Transverse colon (tissue), 4 donors: ENCODE results near the gene CD177. TPM values are rescaled to one million over a fixed set of nuclear protein-coding genes. Genes with fewer than 3 reads are reported as not detected.
"Not testable (repeated sequence)": the region's sequence is repeated elsewhere in the genome, so short reads cannot be mapped to it uniquely, and the experiment has no call there.

Experiments
- DNase-seq: peaks from one replicate; pipeline ENCODE4 v3.0.0-alpha.2; 2019
- H3K27ac ChIP-seq, 4 donors: fragments of 200-600 bp; sonication (generic); 2 replicates each; pipeline ENCODE4 v1.5.1; 2016 to 2018; ENCODE audit warnings: inconsistent platforms in 4 of 4
- H3K27me3 ChIP-seq: fragments of 200-600 bp; sonication (generic); 2 replicates; pipeline ENCODE4 v1.5.1; 2017; ENCODE audit warnings: inconsistent platforms
- H3K36me3 ChIP-seq, 4 donors: fragments of 200-600 bp; sonication (generic); 2 replicates each; pipeline ENCODE4 v1.5.1; 2017 to 2019; ENCODE audit warnings: inconsistent platforms in 4 of 4
- H3K4me1 ChIP-seq, 4 donors: fragments of 200-600 bp; sonication (generic); 2 replicates each; pipeline ENCODE4 v1.5.1; 2017 to 2020; ENCODE audit warnings: inconsistent platforms in 4 of 4
- H3K4me3 ChIP-seq, 4 donors: fragments of 200-600 bp; sonication (generic); 1 replicate in 1 of 4; 2 replicates in 3 of 4; pipeline versions ENCODE4 v1.5.1 to v1.6.1; 2017 to 2019; ENCODE audit warnings: inconsistent platforms in 4 of 4
- H3K9me3 ChIP-seq, 2 donors: fragments of 200-600 bp; sonication (generic); 2 replicates each; pipeline ENCODE4 v1.5.1; 2017 to 2019; ENCODE audit warnings: inconsistent platforms in 2 of 2
- CTCF ChIP-seq, 5 experiments: fragments of 200-600 bp in 3 of 5; fragments of 450-650 bp in 2 of 5; sonication (generic) in 3 of 5; IDR thresholded peaks; 1 replicate in 2 of 5; 2 replicates in 3 of 5; pipeline ENCODE4 v1.5.1; 2016 to 2017; ENCODE audit warnings: antibody characterized with exemption in 5 of 5, inconsistent platforms in 3 of 5, mild to moderate bottlenecking in 2 of 5, moderate library complexity in 1 of 5
- EP300 ChIP-seq: sonication (generic); formaldehyde crosslinking; IDR thresholded peaks from one replicate; pipeline ENCODE4 v1.6.1; 2017; ENCODE audit warnings: antibody characterized with exemption, low read depth
- POLR2A ChIP-seq: fragments of 450-650 bp; IDR thresholded peaks from one replicate; pipeline ENCODE4 v1.6.1; 2016; ENCODE audit warnings: antibody characterized with exemption, mild to moderate bottlenecking, moderate library complexity
- POLR2AphosphoS5 ChIP-seq, 3 donors: sonication (generic); formaldehyde crosslinking; IDR thresholded peaks; one replicate each; pipeline ENCODE4 v1.6.1; 2016; ENCODE audit warnings: antibody characterized with exemption in 3 of 3
- WGBS, 2 donors: methylation state at CpG; one replicate each; pipeline ENCODE4 v1.1.5; 2018; ENCODE audit warnings: low coverage in 1 of 2; 5-methylcytosine and 5-hydroxymethylcytosine counted together
- in situ Hi-C, 4 donors: fragments of 200-750 bp; cut with MboI; loops; one replicate each; pipeline versions ENCODE4 v1.15.0 to v1.15.1; 2017; ENCODE audit warnings: low sequenced_read_pairs in 3 of 4, low pct_ligation_motif_present in 1 of 4, low pct_unique_long_range_greater_than_20kb in 1 of 4
- intact Hi-C: fragments of 100-400 bp; cut with DNase I; formaldehyde crosslinking; loops from one replicate; pipeline ENCODE4 v1.15.1; 2023; ENCODE audit warnings: low total_unique reads
- total RNA-seq, 4 donors: library from RNA; depleted of rRNA; stranded (reverse); fragments of >200 nt; gene quantifications; one replicate each; pipeline ENCODE4 v1.1.0, GENCODE V29; 2016

CD177 gene
- total RNA-seq, 4 donors from 2014 or later: 12.1 to 720 (median 82.6) TPM

DNA sequence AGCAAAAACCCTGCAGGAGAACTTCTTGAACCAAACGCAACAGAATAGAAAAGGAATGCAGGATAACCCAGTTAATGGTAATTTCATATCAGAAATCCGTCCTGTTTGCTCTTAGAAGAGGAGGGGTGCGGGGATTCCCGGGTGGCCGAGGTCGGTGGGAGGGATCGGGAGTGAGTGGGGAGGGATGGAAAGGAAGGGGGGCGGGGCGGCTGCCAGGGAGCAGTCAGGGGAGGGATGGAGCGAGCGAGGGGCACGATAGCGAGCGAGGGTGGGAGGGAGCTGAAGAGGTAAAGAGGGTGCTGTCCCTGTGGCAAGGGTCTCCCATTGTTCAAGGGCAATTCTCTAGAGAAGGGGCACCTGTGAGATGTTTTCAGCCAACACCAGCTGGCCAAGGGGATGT is 26.5 kb downstream of the CD177 start:
- Histone ChIP-seq H3K9me3 (no peaks in the 10 kb centered on the region), H3K4me3 (no peak overlapping the region), H3K27ac (no peak overlapping the region), H3K36me3 (no peaks in the 10 kb centered on the region), H3K4me1 (peaks cover 0 to 6% (median 0%) of the 10 kb centered on the region in 4 donors), H3K27me3 (peaks cover 7% of the 10 kb centered on the region)
- no peak for TF ChIP-seq POLR2A
- TF ChIP-seq CTCF (IDR thresholded peaks at IDR 0.05): no peak
- no peak for TF ChIP-seq EP300
- TF ChIP-seq POLR2AphosphoS5 (IDR thresholded peaks at IDR 0.05): no peak
- intact Hi-C loops: no loop called here
- DNase-seq: no peak
- 54 to 59% methylated on average over 13 to 14 of the region's 14 CpGs for WGBS, 2 donors
- in situ Hi-C loops: no loop called here

DNA sequence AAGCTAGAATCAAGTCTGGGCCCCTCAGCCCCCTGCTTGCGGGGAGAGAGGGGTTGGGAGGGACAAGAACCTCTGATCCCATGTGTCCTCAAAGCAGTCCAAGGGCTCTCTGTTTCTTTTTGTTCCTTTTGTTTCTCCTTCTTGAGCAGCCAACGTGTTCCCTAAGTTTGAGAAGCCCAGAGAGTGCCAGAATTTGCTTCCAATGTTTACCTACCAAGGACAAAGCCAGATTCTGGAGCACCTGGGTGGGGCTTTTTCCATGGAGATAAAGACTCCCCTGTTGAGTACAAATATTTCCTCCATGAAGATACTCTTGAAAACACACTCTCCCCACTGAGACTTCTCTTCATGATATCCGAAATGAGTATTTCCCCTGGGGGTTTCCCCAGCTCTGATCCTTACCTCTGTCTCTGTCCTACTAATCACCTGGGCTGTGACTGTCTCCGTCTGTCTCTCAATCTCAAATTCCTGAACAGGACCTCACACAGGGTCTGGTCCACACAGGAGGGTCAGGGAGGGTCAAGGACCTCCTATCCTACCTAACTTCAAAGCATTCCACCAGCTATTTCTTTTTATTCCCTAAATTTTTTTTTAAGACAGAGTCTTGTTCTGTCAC is 27.4 kb downstream of the CD177 start:
- Histone ChIP-seq H3K27ac (no peak overlapping the region), H3K4me3 (no peak overlapping the region), H3K4me1 (peaks cover 0 to 6% (median 0%) of the 10 kb centered on the region in 4 donors), H3K27me3 (peaks cover 7% of the 10 kb centered on the region), H3K36me3 (no peaks in the 10 kb centered on the region), H3K9me3 (no peaks in the 10 kb centered on the region)
- intact Hi-C loops: no loop called here
- in situ Hi-C loops: no loop called here
- no peak for TF ChIP-seq EP300
- TF ChIP-seq POLR2A: no peak
- no peak for TF ChIP-seq CTCF (IDR thresholded peaks at IDR 0.05)
- TF ChIP-seq POLR2AphosphoS5 (IDR thresholded peaks at IDR 0.05): no peak
- DNase-seq: no peak
- 57 to 61% methylated on average over 3 to 4 of the region's 4 CpGs for WGBS, 2 donors

- H3K36me3 ChIP-seq, in situ Hi-C loops, H3K27me3 ChIP-seq, H3K4me1 ChIP-seq, DNase-seq, H3K9me3 ChIP-seq, intact Hi-C loops, H3K4me3 ChIP-seq: not testable (repeated sequence)
- WGBS, 2 donors: 37% methylated on average over 12 of the region's 12 CpGs; no CpG with 5 or more reads in 1 of the 2 donors
- H3K27ac ChIP-seq: peak overlapping the region in 1 of 4 donors; percentile 29
Observed at GRCh38 chr19:43382586-43383216, 29.2 kb downstream of the CD177 start.

- in situ Hi-C loops, intact Hi-C loops, H3K9me3 ChIP-seq, DNase-seq, H3K4me3 ChIP-seq, H3K36me3 ChIP-seq, H3K27me3 ChIP-seq, H3K4me1 ChIP-seq: not testable (repeated sequence)
- WGBS, 2 donors: 57% methylated on average over 6 to 7 of the region's 7 CpGs
- peak overlapping the region in 1 of 4 donors; percentile 29 for H3K27ac ChIP-seq
Observed at GRCh38 chr19:43383254-43383653, 29.8 kb downstream of the CD177 start.

DNA sequence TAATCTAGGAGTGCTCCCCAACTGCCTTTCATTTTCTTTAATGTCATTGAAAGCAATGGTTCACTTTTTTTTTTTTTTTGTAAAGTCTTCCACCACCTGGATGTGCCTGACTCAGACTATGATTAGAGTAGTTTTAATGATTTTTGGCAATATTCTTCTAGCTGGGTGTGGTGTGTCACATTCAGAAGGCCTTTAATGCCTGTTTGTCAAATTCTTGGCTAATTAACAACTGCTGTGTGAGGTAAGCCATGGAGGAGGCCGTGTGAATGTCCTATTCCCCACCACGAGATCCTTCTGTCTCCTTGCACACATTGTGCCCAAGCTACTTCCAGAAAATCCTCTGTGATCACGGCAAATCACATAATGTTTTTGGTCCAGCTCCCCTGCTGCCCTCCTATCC is 30.3 kb downstream of the CD177 start:
- H3K9me3 ChIP-seq, H3K4me3 ChIP-seq, H3K27me3 ChIP-seq, H3K36me3 ChIP-seq, H3K4me1 ChIP-seq, intact Hi-C loops, in situ Hi-C loops, DNase-seq: not testable (repeated sequence)
- H3K27ac ChIP-seq: peak overlapping the region in 1 of 4 donors; percentile 29
- 56% methylated on average over 3 of the region's 3 CpGs; no CpG with 5 or more reads in 1 of the 2 donors for WGBS, 2 donors

GRCh38 chr19:43390903-43391551 is 37.5 kb downstream of the CD177 start:
- H3K4me3 ChIP-seq, H3K27ac ChIP-seq, H3K4me1 ChIP-seq, in situ Hi-C loops, H3K27me3 ChIP-seq, H3K36me3 ChIP-seq, H3K9me3 ChIP-seq, intact Hi-C loops, DNase-seq: not testable (repeated sequence)
- 74 to 81% methylated on average over 8 to 11 of the region's 11 CpGs for WGBS, 2 donors

DNA sequence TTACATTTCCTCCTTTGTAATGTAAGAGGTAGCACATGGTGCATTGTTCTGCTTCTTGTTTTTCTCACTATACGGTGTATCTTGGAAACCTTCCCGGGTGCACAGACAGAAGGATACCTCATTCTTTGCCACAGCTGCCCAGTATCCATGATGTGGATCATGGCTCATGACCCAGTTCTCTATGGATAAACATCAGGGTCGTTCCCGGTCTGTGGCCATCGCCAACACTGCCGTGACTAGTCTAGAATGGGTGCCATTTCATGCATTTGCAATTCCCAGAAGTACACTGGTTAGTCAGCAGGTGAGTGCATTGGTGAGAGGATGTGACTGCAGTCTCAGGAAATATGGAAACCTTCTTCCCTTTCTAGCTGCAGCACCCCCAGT is 38.1 kb downstream of the CD177 start:
- H3K4me3 ChIP-seq, H3K27me3 ChIP-seq, H3K4me1 ChIP-seq, intact Hi-C loops, in situ Hi-C loops, H3K9me3 ChIP-seq, DNase-seq, H3K36me3 ChIP-seq, H3K27ac ChIP-seq: not testable (repeated sequence)
- WGBS, 2 donors: 81 to 87% methylated on average over 5 to 6 of the region's 6 CpGs

DNA sequence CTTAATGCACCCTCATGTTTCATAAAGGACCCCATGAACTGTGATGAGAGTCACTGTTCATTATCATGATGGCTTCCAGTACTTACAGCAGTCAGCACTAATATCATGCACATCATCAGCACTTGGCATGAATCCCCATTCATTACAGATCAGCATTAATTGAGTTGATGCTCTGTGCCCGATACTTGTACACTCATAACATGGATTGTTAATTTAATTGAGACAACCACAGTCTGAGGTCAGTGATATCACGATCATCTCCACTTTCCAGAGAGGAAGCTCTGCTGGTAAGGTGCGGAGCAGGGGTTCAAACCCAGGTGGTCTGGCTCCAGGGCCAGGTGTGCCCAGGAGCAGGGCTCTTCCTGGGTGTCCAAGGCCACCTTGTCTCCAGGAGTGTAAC is 40.0 kb downstream of the CD177 start:
- intact Hi-C loops, DNase-seq, H3K27ac ChIP-seq, H3K36me3 ChIP-seq, H3K4me1 ChIP-seq, in situ Hi-C loops, H3K9me3 ChIP-seq, H3K4me3 ChIP-seq, H3K27me3 ChIP-seq: not testable (repeated sequence)
- 40% methylated on average over 3 of the region's 3 CpGs; no CpG with 5 or more reads in 1 of the 2 donors for whole genome bisulfite sequencing, 2 donors
